Natural killer cell treated with Interleukin-12 subunit alpha and Interleukin-12 subunit beta and Interleukin-15 and Interleukin-18, amount 100 ng/mL, for 72 hours (primary cell): Measurements from ENCODE around the gene LRRN2. TPM values are rescaled to one million over a fixed set of nuclear protein-coding genes. Genes with fewer than 3 reads are reported as not detected.
"Not testable (repeated sequence)": the region's sequence is repeated elsewhere in the genome, so short reads cannot be mapped to it uniquely, and the experiment has no call there.

Experiments used
- ATAC-seq, 2 donors: fragments of 150-1000 bp; cut with Tn5 transposase in 1 of 2; sonication (Bioruptor Pico), chemical (Tn5 transposase) in 1 of 2; 2 replicates each; pipeline ENCODE4 v1.10.0; 2021
- DNase-seq: peaks from one replicate; pipeline ENCODE4 v3.0.0; 2022; ENCODE audit warnings: low spot score
- H3K27ac Mint-ChIP-seq, 2 donors: 1 replicate in 1 of 2; 2 replicates in 1 of 2; pipeline ENCODE4 v1.8.0; 2022; ENCODE audit warnings: mixed read lengths in 2 of 2, mild to moderate bottlenecking in 1 of 2, moderate library complexity in 1 of 2
- H3K27me3 Mint-ChIP-seq, 2 donors: 1 replicate in 1 of 2; 2 replicates in 1 of 2; pipeline ENCODE4 v1.8.0; 2022; ENCODE audit warnings: mixed read lengths in 2 of 2
- H3K36me3 Mint-ChIP-seq: one replicate; pipeline ENCODE4 v1.8.0; 2022; ENCODE audit warnings: mixed read lengths
- H3K4me1 Mint-ChIP-seq, 2 donors: 1 replicate in 1 of 2; 2 replicates in 1 of 2; pipeline ENCODE4 v1.8.0; 2022; ENCODE audit warnings: low read depth in 2 of 2, mixed read lengths in 2 of 2, mild to moderate bottlenecking in 1 of 2
- H3K4me3 Mint-ChIP-seq: one replicate; pipeline ENCODE4 v1.8.0; 2022; ENCODE audit warnings: mixed read lengths
- H3K9me3 Mint-ChIP-seq: 2 replicates; pipeline ENCODE4 v1.8.0; 2022; ENCODE audit warnings: mixed read lengths
- total RNA-seq, 2 donors: library from RNA; stranded (reverse); gene quantifications; one replicate each; pipeline ENCODE4 v1.2.3, GENCODE V29; 2022

The LRRN2 gene
- total RNA-seq, 2 donors from 2014 or later = not detected

GRCh38 chr1:204633665-204634064, 51.9 kb downstream of the LRRN2 start:
- no peaks in the 10 kb centered on the region for H3K4me1 Mint-ChIP-seq
- H3K27me3 Mint-ChIP-seq = peaks cover 9 to 26% of the 10 kb centered on the region in 2 donors
- no peak overlapping the region for H3K4me3 Mint-ChIP-seq

GRCh38 chr1:204630132-204630905, 55.2 kb downstream of the LRRN2 start:
- no peak overlapping the region for H3K27ac Mint-ChIP-seq
- peaks cover 9 to 26% of the 10 kb centered on the region in 2 donors for H3K27me3 Mint-ChIP-seq
- no peaks in the 10 kb centered on the region for H3K4me1 Mint-ChIP-seq
- H3K4me3 Mint-ChIP-seq = no peak overlapping the region
- ATAC-seq (no peak), DNase-seq (no peak)
- H3K36me3 Mint-ChIP-seq = no peaks in the 10 kb centered on the region
- H3K9me3 Mint-ChIP-seq = no peaks in the 10 kb centered on the region

More at GRCh38 chr1:204633665-204634064, 51.9 kb downstream of the LRRN2 start:
- Mint-ChIP-seq H3K36me3 (no peaks in the 10 kb centered on the region), H3K27ac (no peak overlapping the region), H3K9me3 (no peaks in the 10 kb centered on the region)
- DNase-seq (no peak), ATAC-seq (no peak)

GRCh38 chr1:204629459-204629858, 56.1 kb downstream of the LRRN2 start:
- not testable (repeated sequence) for H3K9me3 Mint-ChIP-seq, ATAC-seq

GRCh38 chr1:204628868-204629267, 56.7 kb downstream of the LRRN2 start:
- DNase-seq = no peak
- ATAC-seq = no peak
- no peak overlapping the region for H3K4me3 Mint-ChIP-seq

More at GRCh38 chr1:204629459-204629858, 56.1 kb downstream of the LRRN2 start:
- H3K27ac Mint-ChIP-seq, H3K36me3 Mint-ChIP-seq, H3K4me3 Mint-ChIP-seq, DNase-seq, H3K4me1 Mint-ChIP-seq: not testable (repeated sequence)
- peaks cover 9 to 24% of the 10 kb centered on the region in 2 donors for H3K27me3 Mint-ChIP-seq

GRCh38 chr1:204627436-204627835, 58.1 kb downstream of the LRRN2 start:
- peaks cover 9 to 18% of the 10 kb centered on the region in 2 donors for H3K27me3 Mint-ChIP-seq
- H3K9me3 Mint-ChIP-seq = no peaks in the 10 kb centered on the region
- no peaks in the 10 kb centered on the region for H3K4me1 Mint-ChIP-seq
- ATAC-seq (no peak), DNase-seq (no peak)
- no peak overlapping the region for H3K4me3 Mint-ChIP-seq
- H3K36me3 Mint-ChIP-seq = no peaks in the 10 kb centered on the region
- no peak overlapping the region for H3K27ac Mint-ChIP-seq

More at GRCh38 chr1:204628868-204629267, 56.7 kb downstream of the LRRN2 start:
- Mint-ChIP-seq H3K9me3 (no peaks in the 10 kb centered on the region), H3K27ac (no peak overlapping the region), H3K36me3 (no peaks in the 10 kb centered on the region), H3K4me1 (no peaks in the 10 kb centered on the region), H3K27me3 (peaks cover 9 to 18% of the 10 kb centered on the region in 2 donors)

- H3K27ac Mint-ChIP-seq = no peak overlapping the region
Observed at GRCh38 chr1:204626381-204626780, 59.2 kb downstream of the LRRN2 start.

GRCh38 chr1:204624631-204625216, 60.8 kb downstream of the LRRN2 start:
- no peak overlapping the region for H3K4me3 Mint-ChIP-seq
- ATAC-seq (no peak), DNase-seq (no peak)
- no peak overlapping the region for H3K27ac Mint-ChIP-seq
- peaks cover 3 to 7% of the 10 kb centered on the region in 2 donors for H3K27me3 Mint-ChIP-seq
- H3K4me1 Mint-ChIP-seq = no peaks in the 10 kb centered on the region
- no peaks in the 10 kb centered on the region for H3K9me3 Mint-ChIP-seq
- no peaks in the 10 kb centered on the region for H3K36me3 Mint-ChIP-seq

More at GRCh38 chr1:204626381-204626780, 59.2 kb downstream of the LRRN2 start:
- DNase-seq = no peak
- no peak overlapping the region for H3K4me3 Mint-ChIP-seq
- H3K4me1 Mint-ChIP-seq = no peaks in the 10 kb centered on the region
- ATAC-seq = no peak
- no peaks in the 10 kb centered on the region for H3K36me3 Mint-ChIP-seq
- H3K9me3 Mint-ChIP-seq = no peaks in the 10 kb centered on the region
- peaks cover 6 to 18% of the 10 kb centered on the region in 2 donors for H3K27me3 Mint-ChIP-seq

GRCh38 chr1:204623894-204624361, 61.6 kb downstream of the LRRN2 start:
- DNase-seq = no peak
- Mint-ChIP-seq H3K36me3 (no peaks in the 10 kb centered on the region), H3K27ac (no peak overlapping the region), H3K4me3 (no peak overlapping the region), H3K4me1 (no peaks in the 10 kb centered on the region), H3K9me3 (no peaks in the 10 kb centered on the region), H3K27me3 (no peaks in the 10 kb centered on the region)
- ATAC-seq = no peak

- H3K9me3 Mint-ChIP-seq = no peaks in the 10 kb centered on the region
- no peaks in the 10 kb centered on the region for H3K36me3 Mint-ChIP-seq
- DNase-seq (no peak), ATAC-seq (no peak)
- no peak overlapping the region for H3K27ac Mint-ChIP-seq
- no peak overlapping the region for H3K4me3 Mint-ChIP-seq
- no peaks in the 10 kb centered on the region for H3K27me3 Mint-ChIP-seq
- H3K4me1 Mint-ChIP-seq = no peaks in the 10 kb centered on the region
Observed at GRCh38 chr1:204623365-204623893, 62.1 kb downstream of the LRRN2 start.

- Mint-ChIP-seq H3K27ac (no peak overlapping the region), H3K27me3 (no peaks in the 10 kb centered on the region)
- ATAC-seq = no peak
Observed at GRCh38 chr1:204621996-204622395, 63.5 kb downstream of the LRRN2 start.

GRCh38 chr1:204621396-204621795, 64.1 kb downstream of the LRRN2 start:
- H3K27me3 Mint-ChIP-seq = no peaks in the 10 kb centered on the region
- H3K4me3 Mint-ChIP-seq = no peak overlapping the region
- H3K36me3 Mint-ChIP-seq = no peaks in the 10 kb centered on the region
- no peak overlapping the region for H3K27ac Mint-ChIP-seq
- H3K9me3 Mint-ChIP-seq = no peaks in the 10 kb centered on the region
- DNase-seq (no peak), ATAC-seq (no peak)
- H3K4me1 Mint-ChIP-seq = no peaks in the 10 kb centered on the region

More at GRCh38 chr1:204621996-204622395, 63.5 kb downstream of the LRRN2 start:
- H3K4me1 Mint-ChIP-seq = no peaks in the 10 kb centered on the region
- DNase-seq = no peak
- no peak overlapping the region for H3K4me3 Mint-ChIP-seq
- H3K9me3 Mint-ChIP-seq = no peaks in the 10 kb centered on the region
- H3K36me3 Mint-ChIP-seq = no peaks in the 10 kb centered on the region

GRCh38 chr1:204619721-204620120, 65.8 kb downstream of the LRRN2 start:
- no peaks in the 10 kb centered on the region for H3K27me3 Mint-ChIP-seq
- DNase-seq (no peak), ATAC-seq (no peak)
- no peaks in the 10 kb centered on the region for H3K4me1 Mint-ChIP-seq
- H3K9me3 Mint-ChIP-seq = no peaks in the 10 kb centered on the region
- H3K27ac Mint-ChIP-seq = no peak overlapping the region
- H3K4me3 Mint-ChIP-seq = no peak overlapping the region
- no peaks in the 10 kb centered on the region for H3K36me3 Mint-ChIP-seq

- no peak overlapping the region for H3K27ac Mint-ChIP-seq
- no peaks in the 10 kb centered on the region for H3K4me1 Mint-ChIP-seq
- H3K27me3 Mint-ChIP-seq = no peaks in the 10 kb centered on the region
- no peak for DNase-seq
- no peaks in the 10 kb centered on the region for H3K36me3 Mint-ChIP-seq
- ATAC-seq = peak in 1 of 2 donors; percentile 25
- H3K9me3 Mint-ChIP-seq = no peaks in the 10 kb centered on the region
- H3K4me3 Mint-ChIP-seq = no peak overlapping the region
Observed at GRCh38 chr1:204618148-204618760, 67.3 kb downstream of the LRRN2 start.
